GM12874 (cell line): ENCODE results near the gene AP2B1.

ENCODE experiments used
- CTCF ChIP-seq: IDR thresholded peaks from 2 replicates; pipeline ENCODE4 v1.5.1; 2011; ENCODE audit warnings: low read depth, mild to moderate bottlenecking, control low read depth, low read length, moderate library complexity; ENCODE audit not compliant: insufficient read depth

AP2B1 gene

GRCh38 chr17:35666070-35666469 is 78.9 kb downstream of the AP2B1 start:
- TF ChIP-seq CTCF, result no peak

- no peak for TF ChIP-seq CTCF
Measured at GRCh38 chr17:35666967-35667532, 79.9 kb downstream of the AP2B1 start.

DNA sequence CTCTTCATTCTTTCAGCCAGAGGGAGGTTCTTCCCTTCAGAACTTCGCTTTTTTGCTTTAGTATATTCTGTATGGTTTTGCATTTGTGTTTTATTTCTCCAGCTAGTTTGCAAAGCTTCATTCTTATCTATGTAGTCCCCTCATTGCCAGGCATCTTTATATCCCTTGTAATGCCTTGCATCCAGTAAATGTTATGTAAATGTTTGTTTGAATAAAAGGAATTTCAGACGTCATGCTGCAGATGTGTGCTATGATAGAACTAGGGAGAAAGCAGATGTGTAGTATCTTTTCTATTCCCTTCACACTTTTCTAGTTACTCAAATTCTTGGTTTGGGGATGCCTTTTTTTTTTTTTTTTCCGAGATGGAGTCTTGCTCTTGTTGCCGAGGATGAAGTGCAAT is 81.7 kb downstream of the AP2B1 start:
- TF ChIP-seq CTCF, result no peak

GRCh38 chr17:35674552-35674951 is 87.4 kb downstream of the AP2B1 start:
- no peak for TF ChIP-seq CTCF

GRCh38 chr17:35676441-35676840 is 89.3 kb downstream of the AP2B1 start:
- no peak for TF ChIP-seq CTCF

DNA sequence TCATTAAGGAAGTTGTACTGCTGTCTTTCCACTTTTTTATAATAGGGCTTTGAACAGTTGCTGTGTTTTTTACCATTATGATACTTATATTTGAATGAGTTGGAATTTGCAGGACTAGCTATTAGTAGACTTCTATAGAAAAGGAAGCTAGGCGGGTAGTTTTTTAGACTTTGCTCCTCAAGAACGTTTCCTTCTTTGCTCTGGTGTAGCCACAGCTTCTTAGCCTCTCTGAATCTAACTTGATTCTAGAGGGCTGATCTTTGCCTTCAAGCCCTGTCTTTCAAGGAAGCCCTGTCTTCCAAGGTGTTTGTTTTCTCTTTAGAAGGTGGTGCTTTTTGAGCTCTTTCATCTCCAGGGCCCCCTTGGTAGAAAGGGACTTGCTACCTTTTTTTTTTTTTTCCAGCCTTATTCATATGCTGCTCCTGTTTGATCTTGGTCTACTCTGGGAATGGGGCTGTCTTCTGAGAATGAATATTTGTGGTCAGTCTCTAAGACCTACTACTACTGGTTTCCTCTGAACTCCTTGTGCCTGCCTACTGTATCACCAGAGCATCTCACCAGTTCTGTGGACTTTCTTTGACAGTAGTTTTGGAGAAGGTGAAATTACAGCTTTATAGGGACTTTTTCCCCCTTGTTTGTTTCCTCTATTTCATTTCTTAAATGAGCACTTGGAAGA is 92.0 kb downstream of the AP2B1 start:
- no peak for TF ChIP-seq CTCF

DNA sequence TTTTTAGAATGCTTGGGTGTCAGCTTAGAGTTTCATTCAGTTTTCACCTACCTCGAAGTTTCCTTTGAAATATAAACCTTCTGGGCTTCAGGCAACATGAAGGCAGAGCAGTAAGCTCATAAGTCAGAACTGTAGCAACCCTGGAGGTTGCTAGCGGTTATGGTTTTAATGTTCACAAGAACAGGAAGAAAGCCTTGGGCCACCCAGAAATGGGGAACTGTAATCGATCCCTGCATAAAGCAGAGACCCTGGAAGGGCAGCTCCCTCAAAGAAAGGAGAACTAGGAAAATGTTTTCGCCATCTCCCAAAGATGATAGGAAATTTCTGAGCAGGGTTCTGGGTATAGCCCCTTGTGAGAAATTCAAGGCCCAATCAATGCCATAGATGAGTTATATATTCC is 96.5 kb downstream of the AP2B1 start:
- TF ChIP-seq CTCF, result no peak
